ENCODE data around the gene WHRN. TPM values are rescaled to one million over a fixed set of nuclear protein-coding genes. Genes with fewer than 3 reads are reported as not detected.

WHRN gene
- polyA plus RNA-seq, 1 donor from 2014 or later, result 2.5 TPM

DNA sequence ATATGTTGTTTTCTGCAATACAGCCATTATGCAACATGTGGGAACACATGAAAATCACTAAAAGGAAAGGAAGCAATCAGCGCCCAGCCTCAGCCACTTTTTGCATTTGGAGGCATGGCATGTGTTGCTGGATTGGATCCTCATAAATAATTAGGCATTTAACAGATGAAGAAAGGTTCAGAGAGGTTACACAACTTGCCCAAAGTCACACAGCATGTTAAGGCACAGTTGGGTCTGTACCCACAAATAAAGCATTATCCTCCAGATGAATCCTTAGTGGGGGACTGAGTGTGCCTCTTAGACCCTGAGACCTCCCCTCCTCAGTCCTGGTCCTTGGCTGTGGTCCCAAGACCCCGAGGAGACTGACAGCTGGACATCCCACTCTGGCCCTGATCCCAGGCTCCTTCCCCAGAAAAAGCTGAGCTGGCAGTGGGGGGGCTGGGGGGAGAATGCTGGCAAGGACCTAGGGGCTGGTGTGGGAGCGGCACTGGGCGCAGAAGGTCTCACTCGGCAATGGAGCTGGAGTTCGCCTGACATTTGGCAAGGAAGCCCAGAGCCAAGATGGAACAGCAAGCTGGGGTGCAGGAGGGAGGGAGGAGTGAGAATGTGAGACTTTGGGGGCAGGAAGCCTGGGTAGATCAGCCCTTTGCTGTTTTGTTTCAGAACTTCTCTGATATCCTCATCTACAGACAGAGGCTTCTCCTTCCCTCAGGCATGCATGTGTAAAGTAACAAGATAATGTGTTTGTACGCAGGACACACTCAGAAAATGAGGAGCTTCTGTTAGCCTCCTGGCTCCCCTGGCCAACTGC is 110.5 kb downstream of the WHRN start:
- Histone ChIP-seq H3K79me2 (replicated peaks; ENCODE audit: insufficient read depth, low read length) (no peaks in the 10 kb centered on the region), H3K9me2 (ENCODE audit: insufficient read depth, low read length) (no peaks in the 10 kb centered on the region), H2AFZ (ENCODE audit: low read depth, low read length) (no peak overlapping the region), H4K20me1 (ENCODE audit: insufficient read depth) (no peaks in the 10 kb centered on the region), H3K36me3 (ENCODE audit: insufficient read depth, low read length) (no peaks in the 10 kb centered on the region), H3K9me3 (ENCODE audit: low read length) (no peaks in the 10 kb centered on the region), H3K4me2 (ENCODE audit: low read length) (no peak overlapping the region), H3K9ac (ENCODE audit: low read length) (no peak overlapping the region), H3K4me3 (ENCODE audit: low read length) (no peak overlapping the region), H3F3A (ENCODE audit: insufficient read depth, low read length, poor library complexity, severe bottlenecking) (no peaks in the 10 kb centered on the region), H3K27me3 (ENCODE audit: insufficient read depth, low read depth, low read length) (peaks cover 8% of the 10 kb centered on the region), H3K27ac (ENCODE audit: low read length) (no peak overlapping the region)
- TF ChIP-seq TAF1 (IDR thresholded peaks at IDR 0.05; ENCODE audit: low read depth) (no peak), EP300 (conservative IDR thresholded peaks at IDR 0.05; ENCODE audit: poor library complexity, severe bottlenecking) (no peak), EZH2 (IDR thresholded peaks at IDR 0.05; ENCODE audit: borderline replicate concordance, insufficient read depth, low read length, poor library complexity, severe bottlenecking) (no peak), MXI1 (conservative IDR thresholded peaks at IDR 0.05; ENCODE audit: poor library complexity, severe bottlenecking) (no peak)

DNA sequence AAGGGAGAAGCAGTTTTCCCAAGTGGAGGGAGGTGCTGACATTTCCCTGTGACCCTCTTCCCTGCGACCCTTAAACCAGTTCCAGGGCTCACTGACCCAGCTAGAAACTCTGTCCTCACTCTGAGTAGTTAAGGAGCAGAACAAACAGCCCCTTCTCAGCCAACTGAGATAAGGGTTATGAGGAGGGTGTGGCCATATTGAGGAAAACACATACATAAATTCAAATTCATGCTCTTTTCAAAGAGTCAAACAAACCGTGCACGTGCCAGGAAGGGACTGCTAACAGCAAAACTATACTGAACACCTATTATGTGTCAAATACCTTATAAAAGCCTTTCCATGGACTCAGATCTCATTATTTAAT is 112.5 kb downstream of the WHRN start:
- Histone ChIP-seq H4K20me1 (ENCODE audit: insufficient read depth) (no peaks in the 10 kb centered on the region), H3K9me3 (ENCODE audit: low read length) (no peaks in the 10 kb centered on the region), H3K36me3 (ENCODE audit: insufficient read depth, low read length) (no peaks in the 10 kb centered on the region), H3K9ac (ENCODE audit: low read length) (no peak overlapping the region), H3K4me3 (ENCODE audit: low read length) (no peak overlapping the region), H3K27me3 (ENCODE audit: insufficient read depth, low read depth, low read length) (peaks cover 4% of the 10 kb centered on the region), H3K4me2 (ENCODE audit: low read length) (no peak overlapping the region), H3F3A (ENCODE audit: insufficient read depth, low read length, poor library complexity, severe bottlenecking) (no peaks in the 10 kb centered on the region), H2AFZ (ENCODE audit: low read depth, low read length) (no peak overlapping the region), H3K27ac (ENCODE audit: low read length) (no peak overlapping the region), H3K9me2 (ENCODE audit: insufficient read depth, low read length) (no peaks in the 10 kb centered on the region), H3K79me2 (replicated peaks; ENCODE audit: insufficient read depth, low read length) (no peaks in the 10 kb centered on the region)
- TF ChIP-seq POLR2AphosphoS5 (IDR thresholded peaks at IDR 0.05), result no peak
- TF ChIP-seq SMC3 (conservative IDR thresholded peaks at IDR 0.05; ENCODE audit: poor library complexity), result no peak
- no peak for TF ChIP-seq REST (IDR thresholded peaks at IDR 0.05; ENCODE audit: borderline replicate concordance)
- no peak for TF ChIP-seq RAD21 (conservative IDR thresholded peaks at IDR 0.05)
- TF ChIP-seq MXI1 (conservative IDR thresholded peaks at IDR 0.05; ENCODE audit: poor library complexity, severe bottlenecking), result no peak
- TF ChIP-seq EP300 (conservative IDR thresholded peaks at IDR 0.05; ENCODE audit: poor library complexity, severe bottlenecking), result no peak
- TF ChIP-seq EZH2 (IDR thresholded peaks at IDR 0.05; ENCODE audit: borderline replicate concordance, insufficient read depth, low read length, poor library complexity, severe bottlenecking), result no peak
- TF ChIP-seq TAF1 (IDR thresholded peaks at IDR 0.05; ENCODE audit: low read depth), result no peak
- TF ChIP-seq, protein P1, sequence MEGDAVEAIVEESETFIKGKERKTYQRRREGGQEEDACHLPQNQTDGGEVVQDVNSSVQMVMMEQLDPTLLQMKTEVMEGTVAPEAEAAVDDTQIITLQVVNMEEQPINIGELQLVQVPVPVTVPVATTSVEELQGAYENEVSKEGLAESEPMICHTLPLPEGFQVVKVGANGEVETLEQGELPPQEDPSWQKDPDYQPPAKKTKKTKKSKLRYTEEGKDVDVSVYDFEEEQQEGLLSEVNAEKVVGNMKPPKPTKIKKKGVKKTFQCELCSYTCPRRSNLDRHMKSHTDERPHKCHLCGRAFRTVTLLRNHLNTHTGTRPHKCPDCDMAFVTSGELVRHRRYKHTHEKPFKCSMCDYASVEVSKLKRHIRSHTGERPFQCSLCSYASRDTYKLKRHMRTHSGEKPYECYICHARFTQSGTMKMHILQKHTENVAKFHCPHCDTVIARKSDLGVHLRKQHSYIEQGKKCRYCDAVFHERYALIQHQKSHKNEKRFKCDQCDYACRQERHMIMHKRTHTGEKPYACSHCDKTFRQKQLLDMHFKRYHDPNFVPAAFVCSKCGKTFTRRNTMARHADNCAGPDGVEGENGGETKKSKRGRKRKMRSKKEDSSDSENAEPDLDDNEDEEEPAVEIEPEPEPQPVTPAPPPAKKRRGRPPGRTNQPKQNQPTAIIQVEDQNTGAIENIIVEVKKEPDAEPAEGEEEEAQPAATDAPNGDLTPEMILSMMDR (IDR thresholded peaks at IDR 0.05; ENCODE audit: poor library complexity, severe bottlenecking), result no peak

Measured in neural cell (in vitro differentiated cells).